B cell (primary cell): ENCODE data around the gene IGSF9B. TPM values are rescaled to one million over a fixed set of nuclear protein-coding genes. Genes with fewer than 3 reads are reported as not detected.

ENCODE experiments used
- ATAC-seq: fragments of 200-7000 bp; cut with Tn5 transposase; one replicate; pipeline ENCODE4 v1.10.0; 2021; ENCODE audit warnings: low read depth, mild to moderate bottlenecking, moderate number of reproducible peaks, moderate library complexity
- CTCF ChIA-PET: fragments of 350-600 bp; sonication (Branson Sonifier 250); formaldehyde crosslinking; loops from one replicate; lab custom pipeline; 2021; ENCODE audit warnings: antibody characterized with exemption, inconsistent platforms; lab: Charles Lee
- POLR2A ChIA-PET: fragments of 350-600 bp; sonication (Branson Sonifier 250); formaldehyde crosslinking; loops from one replicate; lab custom pipeline; 2021; ENCODE audit warnings: antibody characterized with exemption; lab: Charles Lee
- DNase-seq: peaks from one replicate; pipeline ENCODE4 v3.0.0; 2013
- H2AFZ ChIP-seq: 2 replicates; pipeline ENCODE4 v1.6.1; 2012; ENCODE audit warnings: mild to moderate bottlenecking, low read depth, low read length; ENCODE audit not compliant: insufficient read depth, poor library complexity, severe bottlenecking
- H3K27ac ChIP-seq, 2 donors: 1 replicate in 1 of 2; 2 replicates in 1 of 2; pipeline ENCODE4 v1.5.1; 2012 to 2013; ENCODE audit warnings: low read length in 2 of 2, mild to moderate bottlenecking in 2 of 2, moderate library complexity in 1 of 2
- H3K27me3 ChIP-seq, 4 experiments: fragments of 200-600 bp in 1 of 4; sonication (generic) in 1 of 4; replicated peaks in 1 of 4; 1 replicate in 2 of 4; 2 replicates in 2 of 4; pipeline versions ENCODE4 v1.6.1 to v1.7.0; 2013 to 2016; ENCODE audit warnings: low read length in 3 of 4, mild to moderate bottlenecking in 2 of 4, mixed read lengths in 1 of 4, moderate library complexity in 1 of 4; ENCODE audit not compliant: insufficient read depth in 4 of 4, control insufficient read depth in 3 of 4; ENCODE audit errors: control extremely low read depth in 1 of 4
- H3K36me3 ChIP-seq, 2 experiments: replicated peaks in 1 of 2; 1 replicate in 1 of 2; 2 replicates in 1 of 2; pipeline versions ENCODE4 v1.6.1 to v1.7.1; 2013; ENCODE audit warnings: low read length in 1 of 2; ENCODE audit not compliant: insufficient read depth in 2 of 2, control insufficient read depth in 1 of 2; ENCODE audit errors: control extremely low read depth in 1 of 2, extremely low read depth in 1 of 2
- H3K4me1 ChIP-seq, 2 donors: fragments of 200-600 bp in 1 of 2; sonication (generic) in 1 of 2; 1 replicate in 1 of 2; 2 replicates in 1 of 2; pipeline versions ENCODE4 v1.5.1 to v1.6.1; 2013 to 2017; ENCODE audit warnings: low read length in 2 of 2; ENCODE audit not compliant: control insufficient read depth in 2 of 2, insufficient read depth in 2 of 2
- H3K4me2 ChIP-seq: replicated peaks from 2 replicates; pipeline ENCODE3; 2012; ENCODE audit warnings: mild to moderate bottlenecking, low read depth, low read length; ENCODE audit not compliant: poor library complexity, severe bottlenecking
- H3K4me3 ChIP-seq, 5 experiments: fragments of 200-600 bp in 1 of 5; sonication (generic) in 1 of 5; 1 replicate in 3 of 5; 2 replicates in 2 of 5; pipeline versions ENCODE4 v1.5.1 to v1.7.0; 2011 to 2016; ENCODE audit warnings: low read length in 4 of 5, mild to moderate bottlenecking in 4 of 5, low read depth in 2 of 5, control low read depth in 1 of 5, moderate library complexity in 1 of 5; ENCODE audit not compliant: insufficient read depth in 1 of 5; ENCODE audit errors: control extremely low read depth in 1 of 5, extremely low read depth in 1 of 5
- H3K79me2 ChIP-seq: fragments of 200-600 bp; sonication (generic); one replicate; pipeline ENCODE4 v1.6.0; 2016; ENCODE audit warnings: low read length; ENCODE audit not compliant: control insufficient read depth, insufficient read depth
- H3K9ac ChIP-seq: fragments of 200-600 bp; sonication (generic); 2 replicates; pipeline ENCODE4 v1.6.1; 2017; ENCODE audit warnings: mild to moderate bottlenecking, low read length, moderate library complexity
- H3K9me3 ChIP-seq, 3 donors: one replicate each; pipeline versions ENCODE4 v1.6.1 to v1.7.1; 2013; ENCODE audit warnings: low read length in 2 of 3; ENCODE audit not compliant: control insufficient read depth in 2 of 3, insufficient read depth in 1 of 3; ENCODE audit errors: control extremely low read depth in 1 of 3
- H4K20me1 ChIP-seq: 2 replicates; pipeline ENCODE4 v1.6.0; 2012; ENCODE audit warnings: mild to moderate bottlenecking, low read length; ENCODE audit not compliant: insufficient read depth, control insufficient read depth, poor library complexity, severe bottlenecking
- H3K27ac Mint-ChIP-seq: one replicate; pipeline ENCODE4 v1.8.0; 2021; ENCODE audit warnings: mixed read lengths
- H3K27me3 Mint-ChIP-seq: one replicate; pipeline ENCODE4 v1.8.0; 2021; ENCODE audit warnings: mixed read lengths
- H3K4me1 Mint-ChIP-seq: one replicate; pipeline ENCODE4 v1.8.0; 2021; ENCODE audit warnings: mixed read lengths
- H3K4me3 Mint-ChIP-seq: one replicate; pipeline ENCODE4 v1.8.0; 2021; ENCODE audit warnings: mixed read lengths
- H3K9me3 Mint-ChIP-seq: one replicate; pipeline ENCODE4 v1.8.0; 2022; ENCODE audit warnings: mixed read lengths; ENCODE audit not compliant: insufficient read depth
- CTCF ChIP-seq: fragments of 200-600 bp; IDR thresholded peaks from one replicate; pipeline ENCODE4 v1.8.0; 2022; ENCODE audit warnings: antibody characterized with exemption, mild to moderate bottlenecking
- EZH2 ChIP-seq: IDR thresholded peaks from 2 replicates; pipeline ENCODE4 v1.6.1; 2012; ENCODE audit warnings: borderline replicate concordance, low read depth, mild to moderate bottlenecking, moderate library complexity, low read length; ENCODE audit not compliant: insufficient read depth, poor library complexity, severe bottlenecking
- WGBS: methylation state at CpG from one replicate; pipeline ENCODE4 v1.1.5; 2013; ENCODE audit warnings: missing lambda C conversion rate; ENCODE audit not compliant: insufficient coverage; 5-methylcytosine and 5-hydroxymethylcytosine counted together
- intact Hi-C: fragments of 100-400 bp; cut with micrococcal nuclease; formaldehyde crosslinking; loops from one replicate; pipeline ENCODE4 v1.10.0; 2022
- polyA plus RNA-seq: library from polyadenylated mRNA; depleted of rRNA; stranded (reverse); fragments of >200 nt; gene quantifications from 2 replicates; pipeline ENCODE4 v1.2.3, GENCODE V29; 2012
- total RNA-seq, 2 donors: library from RNA; stranded (reverse); fragments of 120-200 nt in 1 of 2; gene quantifications; 1 replicate in 1 of 2; 2 replicates in 1 of 2; pipeline versions ENCODE4 v1.2.3 to v1.2.4, GENCODE V29; 2013 to 2022

Gene IGSF9B
- total and polyA plus RNA-seq, 2 donors (not counting 1 experiment from before 2014, with no cell fraction given): 0.15 to 0.37 TPM

- H3K9me3 ChIP-seq: peaks cover 0 to 5% (median 0%) of the 10 kb centered on the region in 3 donors
- no peak for DNase-seq
- no peaks in the 10 kb centered on the region for H3K4me1 ChIP-seq
- peaks cover 7% of the 10 kb centered on the region for H3K4me1 Mint-ChIP-seq
- H4K20me1 ChIP-seq: no peaks in the 10 kb centered on the region
- H2AFZ ChIP-seq: no peak overlapping the region
- WGBS: 91% methylated on average over 7 of the region's 7 CpGs
- H3K4me3 ChIP-seq: no peak overlapping the region
- H3K4me3 Mint-ChIP-seq: no peak overlapping the region
- H3K79me2 ChIP-seq: no peaks in the 10 kb centered on the region
- H3K9me3 Mint-ChIP-seq: no peaks in the 10 kb centered on the region
- H3K27me3 ChIP-seq: no peaks in the 10 kb centered on the region
- intact Hi-C loops: no loop called here
- H3K4me2 ChIP-seq: no peak overlapping the region
- H3K36me3 ChIP-seq: no peaks in the 10 kb centered on the region
- no peak overlapping the region for H3K27ac ChIP-seq
- peaks cover 15% of the 10 kb centered on the region for H3K27me3 Mint-ChIP-seq
- CTCF ChIA-PET: no interaction called here
- POLR2A ChIA-PET: no interaction called here
- TF ChIP-seq CTCF (no peak), EZH2 (no peak)
- no peak overlapping the region for H3K9ac ChIP-seq
- ATAC-seq: no peak
- no peak overlapping the region for H3K27ac Mint-ChIP-seq
These were observed 36.3 kb upstream of the IGSF9B start for GRCh38 chr11:133993107-133993506.

- H3K9me3 Mint-ChIP-seq: no peaks in the 10 kb centered on the region
- Histone ChIP-seq H2AFZ (no peak overlapping the region), H4K20me1 (no peaks in the 10 kb centered on the region), H3K36me3 (no peaks in the 10 kb centered on the region), H3K4me3 (no peak overlapping the region), H3K9ac (no peak overlapping the region), H3K9me3 (peaks cover 0 to 5% (median 0%) of the 10 kb centered on the region in 3 donors), H3K27ac (no peak overlapping the region), H3K27me3 (no peaks in the 10 kb centered on the region), H3K4me1 (no peaks in the 10 kb centered on the region), H3K79me2 (no peaks in the 10 kb centered on the region), H3K4me2 (no peak overlapping the region)
- no peak for TF ChIP-seq CTCF
- no peak for TF ChIP-seq EZH2
- no peak overlapping the region for H3K4me3 Mint-ChIP-seq
- ChIA-PET CTCF (no interaction called here), POLR2A (no interaction called here)
- intact Hi-C loops: no loop called here
- ATAC-seq (no peak), DNase-seq (no peak)
- WGBS: 67% methylated on average over 1 of the region's 4 CpGs
- H3K4me1 Mint-ChIP-seq: peaks cover 7% of the 10 kb centered on the region
- peaks cover 12% of the 10 kb centered on the region for H3K27me3 Mint-ChIP-seq
- no peak overlapping the region for H3K27ac Mint-ChIP-seq
These were observed 35.4 kb upstream of the IGSF9B start for GRCh38 chr11:133992121-133992520.
